Kidney (tissue), 14 donors: ENCODE measurements around the gene RAMP3. TPM values are rescaled to one million over a fixed set of nuclear protein-coding genes. Genes with fewer than 3 reads are reported as not detected.
A peak's percentile ranks its signal among the peaks of the same experiment; 100 is the strongest.

ENCODE experiments used
- DNase-seq, 5 donors: peaks; one replicate each; pipeline ENCODE4 v3.0.0-alpha.2; 2013 to 2020
- FAIRE-seq: peaks from 2 replicates; lab custom pipeline; 2012; peaks lifted over from hg19 to GRCh38; lab: Jason Lieb, UNC
- H3K27ac ChIP-seq, 2 donors: one replicate each; pipeline ENCODE4 v1.7.0; 2013; ENCODE audit warnings: low read depth in 2 of 2, low read length in 2 of 2, inconsistent platforms in 1 of 2
- H3K27me3 ChIP-seq: one replicate; pipeline ENCODE4 v1.7.1; 2013; ENCODE audit warnings: low read length, inconsistent platforms; ENCODE audit not compliant: control insufficient read depth, insufficient read depth
- H3K36me3 ChIP-seq, 3 donors: one replicate each; pipeline versions ENCODE4 v1.7.0 to v1.7.1; 2013; ENCODE audit warnings: low read length in 3 of 3, control low read depth in 1 of 3, inconsistent platforms in 1 of 3; ENCODE audit not compliant: insufficient read depth in 3 of 3, control insufficient read depth in 2 of 3
- H3K4me1 ChIP-seq, 3 donors: one replicate each; pipeline versions ENCODE4 v1.7.0 to v1.7.1; 2013; ENCODE audit warnings: low read length in 3 of 3, inconsistent platforms in 1 of 3, low read depth in 1 of 3; ENCODE audit not compliant: control insufficient read depth in 2 of 3, insufficient read depth in 2 of 3
- H3K4me3 ChIP-seq, 3 donors: one replicate each; pipeline versions ENCODE4 v1.7.0 to v1.8.1; 2013; ENCODE audit warnings: low read length in 3 of 3, control low read depth in 1 of 3, inconsistent platforms in 1 of 3
- H3K9ac ChIP-seq, 3 donors: one replicate each; pipeline versions ENCODE4 v1.7.0 to v1.7.1; 2013; ENCODE audit warnings: low read length in 3 of 3, control low read depth in 1 of 3, inconsistent platforms in 1 of 3
- H3K9me3 ChIP-seq, 3 donors: one replicate each; pipeline versions ENCODE4 v1.7.0 to v1.7.1; 2013; ENCODE audit warnings: low read length in 3 of 3, control low read depth in 1 of 3, inconsistent platforms in 1 of 3; ENCODE audit not compliant: control insufficient read depth in 2 of 3, insufficient read depth in 1 of 3
- CTCF ChIP-seq: IDR thresholded peaks from 3 replicates; pipeline ENCODE4 v1.5.1; 2012; ENCODE audit warnings: mild to moderate bottlenecking, moderate library complexity, borderline replicate concordance; ENCODE audit not compliant: insufficient read depth; ENCODE audit errors: extremely low read depth
- intact Hi-C: fragments of 100-400 bp; cut with DNase I; formaldehyde crosslinking; loops from one replicate; pipeline ENCODE4 v1.11.1; 2022
- polyA plus RNA-seq: library from polyadenylated mRNA; stranded (reverse); fragments of 350-450 nt; fragmentation: Illumina TruSeq; extraction: RNeasy Lipid Tissue Mini Kit (QIAGEN cat#74804); gene quantifications from one replicate; pipeline ENCODE4 v1.2.3, GENCODE V29; 2014; ENCODE audit warnings: low read depth, low replicate concordance; ENCODE audit not compliant: insufficient read depth
- total RNA-seq: library from RNA; stranded (reverse); fragmentation: NEBNext Ultra II Directional; extraction: Animal tissue kit (Norgen Biotek cat#: 25700); gene quantifications from one replicate; pipeline ENCODE4 v1.2.1, GENCODE V29; 2021
- donor health status: control.
- donor health status: control.
- donor health status: control.
- donor health status: control.
- donor health status: control.
- donor health status: DM: yes; HTN: yes; CAD: no.
- donor health status: Normal renal cell carcinoma (clear cell type).

RAMP3 gene
- total and polyA plus RNA-seq, 2 donors from 2014 or later, result 82.6 to 168 TPM

GRCh38 chr7:45116048-45116447 lies 41.5 kb upstream of the RAMP3 start:
- Histone ChIP-seq H3K36me3 (no peaks in the 10 kb centered on the region), H3K9ac (no peak overlapping the region), H3K4me1 (no peaks in the 10 kb centered on the region), H3K4me3 (no peak overlapping the region), H3K27ac (no peak overlapping the region), H3K27me3 (no peaks in the 10 kb centered on the region), H3K9me3 (no peaks in the 10 kb centered on the region)
- FAIRE-seq (no peak), DNase-seq (no peak)
- TF ChIP-seq CTCF, result no peak
- intact Hi-C loops, result no loop called here

DNA sequence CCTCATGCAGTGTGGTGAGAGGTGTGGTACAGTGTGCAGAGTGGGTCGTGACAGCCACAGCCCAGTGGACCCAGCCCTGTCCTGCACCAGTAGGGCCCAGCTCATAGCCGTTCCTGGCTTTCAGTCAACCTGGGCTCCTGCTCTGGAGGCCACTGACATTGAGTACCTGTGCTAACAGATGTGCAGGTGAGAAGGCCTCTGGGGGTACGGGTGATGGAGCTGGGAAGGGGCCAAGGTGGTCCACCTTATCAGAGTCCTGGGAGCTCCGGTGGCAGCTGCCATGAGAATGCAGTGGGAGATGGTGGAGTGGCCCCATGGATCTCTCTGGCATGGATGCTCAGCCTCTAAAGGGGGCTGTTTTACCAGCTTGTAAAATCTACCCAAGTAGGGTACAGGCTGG lies 40.0 kb upstream of the RAMP3 start:
- H3K9me3 ChIP-seq, result no peaks in the 10 kb centered on the region
- no peaks in the 10 kb centered on the region for H3K4me1 ChIP-seq
- H3K4me3 ChIP-seq, result no peak overlapping the region
- H3K36me3 ChIP-seq, result no peaks in the 10 kb centered on the region
- no peak for DNase-seq
- FAIRE-seq, result no peak
- no peaks in the 10 kb centered on the region for H3K27me3 ChIP-seq
- intact Hi-C loops, result no loop called here
- TF ChIP-seq CTCF, result no peak
- no peak overlapping the region for H3K27ac ChIP-seq
- no peak overlapping the region for H3K9ac ChIP-seq

DNA sequence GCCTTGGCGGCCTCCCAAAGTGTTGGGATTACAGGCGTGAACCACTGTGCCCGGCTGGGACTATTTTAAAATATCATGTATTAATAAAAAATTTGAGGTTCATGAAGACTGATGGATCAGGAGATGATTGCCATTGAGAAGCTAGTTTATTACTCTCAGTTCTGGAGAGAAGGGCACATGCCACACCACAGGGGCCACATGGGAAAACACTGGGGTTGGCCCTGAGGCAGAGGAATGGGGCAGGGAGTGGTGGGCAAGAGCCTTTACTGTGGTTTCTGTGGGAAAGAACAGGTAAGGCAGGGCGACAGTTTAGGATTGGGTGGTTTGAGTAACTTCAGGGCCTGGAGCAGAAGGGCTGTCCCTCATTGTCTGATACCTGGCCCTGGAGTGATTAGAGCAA lies 39.3 kb upstream of the RAMP3 start:
- intact Hi-C loops, result no loop called here
- no peaks in the 10 kb centered on the region for H3K4me1 ChIP-seq
- no peak overlapping the region for H3K4me3 ChIP-seq
- no peak overlapping the region for H3K9ac ChIP-seq
- H3K9me3 ChIP-seq, result no peaks in the 10 kb centered on the region
- no peak overlapping the region for H3K27ac ChIP-seq
- FAIRE-seq (no peak), DNase-seq (no peak)
- H3K27me3 ChIP-seq, result no peaks in the 10 kb centered on the region
- no peaks in the 10 kb centered on the region for H3K36me3 ChIP-seq
- no peak for TF ChIP-seq CTCF

GRCh38 chr7:45118889-45119331 lies 38.7 kb upstream of the RAMP3 start:
- Histone ChIP-seq H3K4me3 (no peak overlapping the region), H3K9ac (no peak overlapping the region), H3K9me3 (no peaks in the 10 kb centered on the region), H3K4me1 (no peaks in the 10 kb centered on the region), H3K36me3 (no peaks in the 10 kb centered on the region), H3K27ac (no peak overlapping the region), H3K27me3 (no peaks in the 10 kb centered on the region)
- no peak for FAIRE-seq
- intact Hi-C loops, result no loop called here
- peak in 4 of 5 donors; percentile 40 to 60 (median 58) for DNase-seq
- no peak for TF ChIP-seq CTCF
